ENCODE results near the gene GPR26. TPM values are rescaled to one million over a fixed set of nuclear protein-coding genes. Genes with fewer than 3 reads are reported as not detected.

Gene GPR26, protein sequence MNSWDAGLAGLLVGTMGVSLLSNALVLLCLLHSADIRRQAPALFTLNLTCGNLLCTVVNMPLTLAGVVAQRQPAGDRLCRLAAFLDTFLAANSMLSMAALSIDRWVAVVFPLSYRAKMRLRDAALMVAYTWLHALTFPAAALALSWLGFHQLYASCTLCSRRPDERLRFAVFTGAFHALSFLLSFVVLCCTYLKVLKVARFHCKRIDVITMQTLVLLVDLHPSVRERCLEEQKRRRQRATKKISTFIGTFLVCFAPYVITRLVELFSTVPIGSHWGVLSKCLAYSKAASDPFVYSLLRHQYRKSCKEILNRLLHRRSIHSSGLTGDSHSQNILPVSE
- not detected for total RNA-seq
- long read RNA-seq, result 0 reads

DNA sequence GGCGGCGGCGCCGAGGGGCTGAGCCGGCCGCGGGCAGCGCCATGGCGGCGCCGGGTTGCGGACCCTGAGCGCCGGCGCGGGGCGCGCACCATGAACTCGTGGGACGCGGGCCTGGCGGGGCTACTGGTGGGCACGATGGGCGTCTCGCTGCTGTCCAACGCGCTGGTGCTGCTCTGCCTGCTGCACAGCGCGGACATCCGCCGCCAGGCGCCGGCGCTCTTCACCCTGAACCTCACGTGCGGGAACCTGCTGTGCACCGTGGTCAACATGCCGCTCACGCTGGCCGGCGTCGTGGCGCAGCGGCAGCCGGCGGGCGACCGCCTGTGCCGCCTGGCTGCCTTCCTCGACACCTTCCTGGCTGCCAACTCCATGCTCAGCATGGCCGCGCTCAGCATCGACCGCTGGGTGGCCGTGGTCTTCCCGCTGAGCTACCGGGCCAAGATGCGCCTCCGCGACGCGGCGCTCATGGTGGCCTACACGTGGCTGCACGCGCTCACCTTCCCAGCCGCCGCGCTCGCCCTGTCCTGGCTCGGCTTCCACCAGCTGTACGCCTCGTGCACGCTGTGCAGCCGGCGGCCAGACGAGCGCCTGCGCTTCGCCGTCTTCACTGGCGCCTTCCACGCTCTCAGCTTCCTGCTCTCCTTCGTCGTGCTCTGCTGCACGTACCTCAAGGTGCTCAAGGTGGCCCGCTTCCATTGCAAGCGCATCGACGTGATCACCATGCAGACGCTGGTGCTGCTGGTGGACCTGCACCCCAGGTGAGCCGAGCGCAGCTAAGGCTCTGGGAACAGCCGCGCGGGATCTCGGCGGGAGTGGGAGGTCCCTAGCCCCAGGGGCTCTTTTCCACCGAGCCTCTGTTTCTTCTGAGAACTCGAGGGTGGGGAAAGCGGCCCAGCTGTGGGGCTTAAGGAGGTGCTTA lies at the start of gene GPR26:
Gene GPR26, plus strand, starts transcription at position 38 of the 919 bp plus-strand sequence. Its CDS starts 53 bp downstream, at position 91.
- no peak for ATAC-seq
- Histone ChIP-seq H3K27ac (no peak within 1 kb of the TSS), H3K9me3 (no peaks in the 10 kb centered on the region), H3K36me3 (no peaks in the 10 kb centered on the region), H3K4me1 (no peaks in the 10 kb centered on the region), H3K27me3 (ENCODE audit: low read depth) (peaks cover 30% of the 10 kb centered on the region), H3K4me3 (no peak within 1 kb of the TSS)
- DNase-seq, result no peak
- intact Hi-C loops (cut with DNase I), result no loop called here
- TF ChIP-seq, protein P1, sequence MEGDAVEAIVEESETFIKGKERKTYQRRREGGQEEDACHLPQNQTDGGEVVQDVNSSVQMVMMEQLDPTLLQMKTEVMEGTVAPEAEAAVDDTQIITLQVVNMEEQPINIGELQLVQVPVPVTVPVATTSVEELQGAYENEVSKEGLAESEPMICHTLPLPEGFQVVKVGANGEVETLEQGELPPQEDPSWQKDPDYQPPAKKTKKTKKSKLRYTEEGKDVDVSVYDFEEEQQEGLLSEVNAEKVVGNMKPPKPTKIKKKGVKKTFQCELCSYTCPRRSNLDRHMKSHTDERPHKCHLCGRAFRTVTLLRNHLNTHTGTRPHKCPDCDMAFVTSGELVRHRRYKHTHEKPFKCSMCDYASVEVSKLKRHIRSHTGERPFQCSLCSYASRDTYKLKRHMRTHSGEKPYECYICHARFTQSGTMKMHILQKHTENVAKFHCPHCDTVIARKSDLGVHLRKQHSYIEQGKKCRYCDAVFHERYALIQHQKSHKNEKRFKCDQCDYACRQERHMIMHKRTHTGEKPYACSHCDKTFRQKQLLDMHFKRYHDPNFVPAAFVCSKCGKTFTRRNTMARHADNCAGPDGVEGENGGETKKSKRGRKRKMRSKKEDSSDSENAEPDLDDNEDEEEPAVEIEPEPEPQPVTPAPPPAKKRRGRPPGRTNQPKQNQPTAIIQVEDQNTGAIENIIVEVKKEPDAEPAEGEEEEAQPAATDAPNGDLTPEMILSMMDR (IDR thresholded peaks at IDR 0.05), result no peak

DNA sequence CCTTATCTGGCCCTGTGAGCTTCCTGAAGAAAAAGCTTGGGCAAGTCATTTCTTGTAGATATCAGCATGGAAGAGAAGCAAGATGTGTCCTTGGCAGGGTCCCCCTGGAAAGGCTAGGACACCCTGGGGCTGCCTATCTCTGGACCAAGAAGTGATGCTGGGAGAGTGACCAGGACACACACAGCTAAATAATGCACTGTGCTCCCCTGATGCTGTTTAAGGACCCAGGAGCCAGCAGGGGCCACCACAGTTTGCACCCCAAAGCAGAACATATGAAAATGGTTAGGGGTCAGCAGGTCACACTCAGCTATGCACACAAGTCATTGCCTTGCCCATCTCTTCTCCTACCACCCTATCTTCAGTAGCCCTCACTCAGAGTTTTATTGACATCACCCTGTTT lies 47.9 kb upstream of the GPR26 start:
- Histone ChIP-seq H3K36me3 (no peaks in the 10 kb centered on the region), H3K4me1 (no peaks in the 10 kb centered on the region), H3K9me3 (no peaks in the 10 kb centered on the region), H3K4me3 (no peak overlapping the region), H3K27ac (no peak overlapping the region), H3K27me3 (ENCODE audit: low read depth) (peaks cover 9% of the 10 kb centered on the region)
- intact Hi-C loops (cut with DNase I), result no loop called here
- ATAC-seq, result no peak
- DNase-seq, result no peak
- TF ChIP-seq, protein P1 (IDR thresholded peaks at IDR 0.05), result no peak

DNA sequence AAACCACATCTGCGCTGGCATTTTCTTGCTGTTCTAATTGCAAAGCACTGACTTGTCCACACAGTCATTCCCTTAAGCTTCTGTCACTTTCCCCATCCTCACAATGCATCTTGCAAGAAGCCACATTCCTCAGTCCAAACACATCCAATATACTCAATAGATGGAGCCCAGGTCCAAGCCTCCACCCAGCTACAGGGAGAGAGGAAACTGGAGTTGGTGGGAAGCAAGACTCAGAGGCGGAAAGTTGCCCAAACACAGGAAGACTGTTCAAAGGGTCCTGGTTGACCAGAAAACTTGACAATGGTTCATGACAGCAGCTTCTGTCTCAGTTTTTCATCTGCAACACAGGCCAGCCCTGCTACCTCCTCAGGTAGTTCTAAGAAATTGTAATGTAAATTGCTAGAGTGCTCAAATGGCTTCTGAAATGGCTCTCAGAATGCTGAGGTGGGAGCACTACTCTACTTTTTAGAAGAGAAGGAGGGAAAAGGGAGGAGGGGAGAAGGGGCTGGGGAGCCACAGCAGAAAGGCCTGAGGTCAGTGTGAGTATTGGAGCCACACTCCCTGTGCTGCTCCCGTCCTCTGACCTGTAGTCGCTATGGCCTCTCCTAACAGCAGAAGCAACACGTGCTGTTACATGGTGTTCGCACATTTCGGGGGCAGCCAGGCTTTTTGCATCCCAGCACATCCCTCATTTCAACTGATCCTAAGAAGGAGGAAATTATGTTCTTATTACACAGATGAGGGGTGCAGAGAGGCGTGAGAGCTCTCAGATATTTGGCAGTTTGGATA lies 46.9 kb upstream of the GPR26 start:
- no peak for ATAC-seq
- DNase-seq, result no peak
- Histone ChIP-seq H3K9me3 (no peaks in the 10 kb centered on the region), H3K4me3 (no peak overlapping the region), H3K36me3 (no peaks in the 10 kb centered on the region), H3K27me3 (ENCODE audit: low read depth) (peaks cover 9% of the 10 kb centered on the region), H3K4me1 (no peaks in the 10 kb centered on the region), H3K27ac (no peak overlapping the region)
- intact Hi-C loops (cut with DNase I), result no loop called here
- TF ChIP-seq, protein P1 (IDR thresholded peaks at IDR 0.05), result no peak

DNA sequence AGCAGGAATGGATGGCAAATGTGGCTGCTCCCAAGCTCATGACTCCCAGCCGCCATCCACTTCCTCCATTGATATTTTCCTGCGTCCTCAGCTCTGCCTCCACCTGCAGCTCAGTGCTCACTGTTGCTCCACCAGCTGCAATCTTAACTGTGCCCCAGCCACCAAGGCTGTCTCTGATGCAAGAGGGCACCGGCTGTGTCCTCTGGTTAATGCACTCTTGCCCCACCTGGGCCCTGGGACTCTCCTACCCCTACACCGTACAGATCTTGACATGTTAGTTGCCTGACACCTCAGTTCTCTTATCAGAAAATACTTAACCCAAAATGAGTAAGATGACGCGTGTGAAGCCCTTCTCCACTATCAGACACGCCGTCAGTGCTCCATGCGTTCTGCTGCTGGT lies 45.5 kb upstream of the GPR26 start:
- no peak overlapping the region for H3K27ac ChIP-seq
- TF ChIP-seq, protein P1 (IDR thresholded peaks at IDR 0.05), result no peak
- no peaks in the 10 kb centered on the region for H3K36me3 ChIP-seq
- H3K27me3 ChIP-seq (ENCODE audit: low read depth), result peaks cover 9% of the 10 kb centered on the region
- no peak overlapping the region for H3K4me3 ChIP-seq
- no peaks in the 10 kb centered on the region for H3K9me3 ChIP-seq
- ATAC-seq, result no peak
- no peak for DNase-seq
- H3K4me1 ChIP-seq, result no peaks in the 10 kb centered on the region
- intact Hi-C loops (cut with DNase I), result no loop called here

DNA sequence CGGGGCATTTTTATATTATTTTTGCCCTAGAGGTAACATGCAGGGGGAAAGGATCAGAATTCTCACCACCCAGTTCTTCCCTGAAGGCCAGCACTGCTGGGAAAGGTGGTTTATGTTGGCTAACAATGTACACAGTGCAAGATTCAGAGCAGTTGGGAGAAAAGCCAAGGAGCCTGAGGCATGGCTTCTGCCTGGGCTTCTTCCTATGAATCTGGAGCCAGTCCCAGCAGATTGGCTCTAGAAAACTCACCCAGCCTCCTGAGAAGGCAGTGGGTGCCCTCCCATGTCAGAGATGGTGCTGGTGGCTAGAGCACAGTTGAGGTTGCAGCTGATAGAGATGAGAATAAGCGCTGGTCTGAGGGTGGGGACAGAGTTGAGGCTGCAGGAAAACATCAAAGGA lies 44.7 kb upstream of the GPR26 start:
- H3K9me3 ChIP-seq, result no peaks in the 10 kb centered on the region
- no peak overlapping the region for H3K27ac ChIP-seq
- no peaks in the 10 kb centered on the region for H3K36me3 ChIP-seq
- H3K4me3 ChIP-seq, result no peak overlapping the region
- intact Hi-C loops (cut with DNase I), result no loop called here
- ATAC-seq (no peak), DNase-seq (no peak)
- TF ChIP-seq, protein P1 (IDR thresholded peaks at IDR 0.05), result no peak
- H3K4me1 ChIP-seq, result no peaks in the 10 kb centered on the region
- peaks cover 9% of the 10 kb centered on the region for H3K27me3 ChIP-seq (ENCODE audit: low read depth)
